GM12891 (cell line): ENCODE results near the gene PHLPP1.
"Not testable (repeated sequence)": the region's sequence is repeated elsewhere in the genome, so short reads cannot be mapped to it uniquely, and the experiment has no call there.

ENCODE experiments used
- DNase-seq: peaks from one replicate; pipeline ENCODE4 v3.0.0; 2011; ENCODE audit warnings: low spot score; ENCODE audit not compliant: insufficient read length
- FAIRE-seq: peaks from 2 replicates; lab custom pipeline; 2011; peaks lifted over from hg19 to GRCh38; lab: Jason Lieb, UNC
- PAX5 ChIP-seq: IDR thresholded peaks from 2 replicates; pipeline ENCODE4 v1.6.1; 2011; ENCODE audit warnings: low read length, moderate library complexity, mild to moderate bottlenecking; ENCODE audit not compliant: insufficient read depth, severe bottlenecking
- POLR2A ChIP-seq: IDR thresholded peaks from 2 replicates; pipeline ENCODE4 v1.6.1; 2011; ENCODE audit warnings: low read depth, low read length, control low read depth
- POLR2AphosphoS5 ChIP-seq: IDR thresholded peaks from 2 replicates; pipeline ENCODE4 v1.6.1; 2011; ENCODE audit warnings: low read depth, low read length, control low read depth
- POU2F2 ChIP-seq: IDR thresholded peaks from 2 replicates; pipeline ENCODE4 v1.6.1; 2011; ENCODE audit warnings: low read depth, mild to moderate bottlenecking, control low read depth, low read length, moderate library complexity
- SPI1 ChIP-seq: IDR thresholded peaks from 2 replicates; pipeline ENCODE4 v1.6.1; 2011; ENCODE audit warnings: low read depth, low read length, control low read depth
- TAF1 ChIP-seq: IDR thresholded peaks from 2 replicates; pipeline ENCODE4 v1.6.1; 2011; ENCODE audit warnings: low read depth, low read length, control low read depth

PHLPP1 gene

DNA sequence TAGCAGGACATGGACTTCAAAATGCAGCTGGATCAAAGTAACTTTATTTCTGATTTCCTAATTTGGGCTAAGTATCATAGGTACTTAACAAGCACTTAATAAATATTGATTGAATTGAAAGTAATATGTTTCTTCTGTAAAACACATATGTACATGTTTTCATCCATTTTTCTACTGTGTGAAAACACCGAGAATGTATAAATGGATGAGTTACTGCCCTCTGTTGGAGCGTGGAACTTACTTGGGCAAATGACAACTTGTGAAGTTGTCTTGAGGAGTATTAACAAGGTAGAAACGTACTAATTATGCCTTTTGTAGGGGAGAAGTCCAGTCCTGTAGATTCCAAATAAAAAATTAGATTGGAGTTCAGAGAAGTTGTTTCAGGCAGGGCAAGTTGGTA is 87.2 kb downstream of the PHLPP1 start:
- no peak for TF ChIP-seq POLR2A
- FAIRE-seq (peak; percentile 52), DNase-seq (no peak)

DNA sequence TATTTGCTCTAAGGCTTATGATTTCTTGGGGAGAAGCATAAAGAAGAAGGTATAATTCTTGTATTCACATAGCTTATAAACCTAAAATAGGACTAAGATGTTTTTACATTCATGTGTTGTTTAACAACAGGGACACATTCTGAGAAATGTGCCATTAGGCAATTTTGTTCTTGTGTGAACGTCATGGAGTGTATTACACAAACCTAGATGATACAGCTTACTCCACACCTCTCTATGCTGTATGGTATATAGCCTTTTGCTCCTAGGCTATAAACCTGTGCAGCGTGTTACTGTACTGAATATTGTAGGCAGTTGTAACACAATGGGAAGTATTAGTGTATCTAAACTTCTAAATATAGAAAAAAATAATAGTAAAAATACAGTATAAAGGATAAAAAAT is 92.1 kb downstream of the PHLPP1 start:
- no peak for DNase-seq
- TF ChIP-seq POLR2A (no peak), POLR2AphosphoS5 (no peak), SPI1 (no peak), POU2F2 (no peak), TAF1 (no peak), PAX5 (no peak)
- no peak for FAIRE-seq

DNA sequence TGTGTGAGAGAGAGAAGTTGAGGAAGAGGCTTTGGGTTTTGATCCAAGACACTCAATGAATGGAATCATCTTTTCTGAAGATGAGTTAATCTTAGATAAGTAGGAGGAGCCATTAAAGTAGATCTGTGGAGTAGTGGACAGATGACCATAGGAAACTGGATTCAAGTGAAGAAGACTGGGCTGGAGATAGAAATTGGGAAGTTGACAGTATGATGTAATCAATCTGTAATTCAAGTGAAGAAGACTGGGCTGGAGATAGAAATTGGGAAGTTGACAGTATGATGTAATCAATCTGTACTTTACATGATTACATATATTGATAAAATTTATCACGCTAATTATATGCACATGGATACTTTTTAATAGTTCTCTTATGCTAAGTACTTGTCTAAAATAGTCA is 92.8 kb downstream of the PHLPP1 start:
- TF ChIP-seq POU2F2 (no peak), SPI1 (no peak), TAF1 (no peak), POLR2A (no peak), PAX5 (no peak), POLR2AphosphoS5 (no peak)
- FAIRE-seq (no peak), DNase-seq (no peak)

DNA sequence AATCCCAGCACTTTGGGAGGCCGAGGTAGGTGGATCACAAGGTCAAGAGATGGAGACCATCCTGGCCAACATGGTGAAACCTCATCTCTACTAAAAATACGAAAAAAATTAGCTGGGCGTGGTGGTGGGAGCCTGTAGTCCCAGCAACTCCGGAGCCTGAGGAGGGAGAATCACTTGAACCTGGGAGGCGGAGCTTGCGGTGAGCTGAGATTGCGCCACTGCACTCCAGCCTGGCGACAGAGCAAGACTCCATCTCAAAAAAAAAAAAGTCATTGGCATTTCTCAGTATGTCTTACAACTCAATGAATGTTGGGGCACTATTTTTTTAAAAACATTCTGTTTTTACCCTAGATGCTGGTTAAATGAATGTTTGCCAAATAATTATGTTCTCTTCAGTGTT is 94.1 kb downstream of the PHLPP1 start:
- not testable (repeated sequence) for DNase-seq, FAIRE-seq

GRCh38 chr18:62809900-62810299 is 94.6 kb downstream of the PHLPP1 start:
- TF ChIP-seq POU2F2 (no peak), SPI1 (no peak), POLR2A (no peak), PAX5 (no peak), POLR2AphosphoS5 (no peak), TAF1 (no peak)
- no peak for DNase-seq
- no peak for FAIRE-seq

GRCh38 chr18:62810682-62811081 is 95.3 kb downstream of the PHLPP1 start:
- no peak for TF ChIP-seq TAF1
- no peak for TF ChIP-seq POU2F2
- TF ChIP-seq POLR2AphosphoS5 = no peak
- TF ChIP-seq POLR2A = no peak
- TF ChIP-seq SPI1 = no peak
- TF ChIP-seq PAX5 = no peak
- no peak for DNase-seq
- FAIRE-seq = no peak

- TF ChIP-seq POLR2A (no peak), POU2F2 (no peak), POLR2AphosphoS5 (no peak), TAF1 (no peak), SPI1 (no peak), PAX5 (no peak)
- DNase-seq (no peak), FAIRE-seq (no peak)
Measured at GRCh38 chr18:62811674-62812073, 96.3 kb downstream of the PHLPP1 start.

DNA sequence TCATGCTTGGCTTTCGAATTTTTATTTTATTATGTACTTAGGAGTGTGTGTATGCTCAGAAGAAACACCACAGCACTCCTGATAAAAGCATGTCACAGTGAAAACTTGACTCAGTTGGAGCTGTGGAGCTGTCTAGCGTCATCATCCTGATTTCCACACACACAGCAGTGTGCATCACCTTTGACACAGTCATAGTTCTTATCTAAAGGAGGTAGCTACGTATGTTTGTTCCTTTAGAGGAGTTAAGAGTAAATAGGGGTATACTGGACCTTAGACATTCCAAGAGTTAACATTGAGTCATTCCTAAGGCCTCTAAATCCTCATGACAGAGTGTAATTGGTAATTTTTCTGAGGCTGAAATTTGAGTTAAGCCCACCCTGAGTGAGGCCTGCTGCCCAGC is 96.9 kb downstream of the PHLPP1 start:
- DNase-seq (no peak), FAIRE-seq (peak; percentile 51)
- TF ChIP-seq PAX5 (no peak), SPI1 (no peak), POU2F2 (no peak), POLR2AphosphoS5 (no peak), POLR2A (no peak), TAF1 (no peak)

DNA sequence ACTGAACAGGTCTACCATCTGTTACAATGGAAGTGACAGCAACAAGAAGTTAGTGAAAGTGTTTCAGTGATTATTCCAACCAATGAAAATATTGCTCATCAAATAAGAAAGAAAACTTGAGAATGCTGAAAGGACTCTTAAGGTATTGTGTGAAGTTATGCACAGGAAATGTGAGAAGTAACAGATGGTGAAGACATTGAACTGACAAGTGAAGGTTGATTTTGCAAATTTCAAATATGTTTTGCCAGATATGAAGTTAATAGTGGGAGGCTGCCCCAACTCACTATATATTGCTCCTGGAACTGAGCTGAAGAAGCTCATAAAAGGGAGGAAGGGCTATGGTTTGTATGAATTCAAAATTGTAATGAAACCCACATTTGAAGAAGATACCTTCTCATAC is 97.5 kb downstream of the PHLPP1 start:
- TF ChIP-seq SPI1 (no peak), POU2F2 (no peak), POLR2A (no peak), PAX5 (no peak), TAF1 (no peak), POLR2AphosphoS5 (no peak)
- peak; percentile 59 for FAIRE-seq
- DNase-seq = no peak

DNA sequence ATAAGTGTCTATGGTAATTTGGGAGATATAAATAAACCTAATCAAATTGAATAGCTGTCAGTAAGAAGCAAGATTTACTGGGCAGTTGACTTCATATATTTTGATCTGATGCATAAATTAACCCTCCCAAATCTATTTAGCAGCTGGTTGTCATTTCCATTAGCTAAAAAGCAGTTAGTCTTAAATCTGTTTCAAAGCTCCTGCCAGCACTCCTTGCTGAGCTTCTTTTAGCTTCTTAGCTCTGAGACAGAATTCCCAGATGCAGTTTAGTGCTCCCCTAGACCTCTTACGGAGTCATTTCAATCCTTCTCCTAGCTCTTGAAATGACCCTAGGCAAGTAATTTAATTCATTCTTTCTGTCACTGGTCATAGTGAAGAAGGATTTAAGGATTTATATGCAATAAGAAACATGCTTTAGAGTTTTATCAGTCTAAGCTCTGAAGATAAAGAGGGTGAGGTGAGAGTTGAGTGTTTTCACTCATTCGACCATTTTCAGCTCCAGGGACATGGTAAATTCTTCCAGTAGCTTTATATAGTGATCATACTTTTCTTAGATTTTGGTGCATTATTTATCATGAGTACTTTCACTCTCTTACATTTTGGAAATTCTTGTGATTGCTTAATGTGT is 98.9 kb downstream of the PHLPP1 start:
- DNase-seq (no peak), FAIRE-seq (no peak)
- no peak for TF ChIP-seq PAX5
- TF ChIP-seq POU2F2 = no peak
- TF ChIP-seq POLR2AphosphoS5 = no peak
- no peak for TF ChIP-seq POLR2A
- TF ChIP-seq TAF1 = no peak
- TF ChIP-seq SPI1 = no peak
